Measurements from ENCODE around the gene NDUFAB1. TPM values are rescaled to one million over a fixed set of nuclear protein-coding genes. Genes with fewer than 3 reads are reported as not detected.

The NDUFAB1 gene
- total RNA-seq, 1 experiment from 2014 or later = 166 TPM

GRCh38 chr16:23534868-23535860 lies 61.0 kb downstream of the NDUFAB1 start (continued):
- TF ChIP-seq CTCF (IDR thresholded peaks at IDR 0.05) = no peak

- ATAC-seq (no peak), DNase-seq (ENCODE audit: low read depth, low spot score) (no peak)
- no TSS peak for BruUV-seq (replicated peaks)
- peaks cover 17% of the 10 kb centered on the region for H3K36me3 ChIP-seq (ENCODE audit: control insufficient read depth, insufficient read depth, low read length)
- H3K4me1 ChIP-seq (ENCODE audit: control insufficient read depth, insufficient read depth, low read length) = no peaks in the 10 kb centered on the region
- intact Hi-C loops (cut with micrococcal nuclease; ENCODE audit: unreplicated experiment) (no loop called here), in situ Hi-C loops (cut with HindIII; ENCODE audit: low pct_unique_long_range_greater_than_20kb, low sequenced_read_pairs) (no loop called here)
- no peak overlapping the region for H3K4me3 ChIP-seq (ENCODE audit: low read depth in 2 of 2, low read length in 2 of 2)
- ChIA-PET POLR2A (no interaction called here), CTCF (no interaction called here)
- TF ChIP-seq TCF7L2 (IDR thresholded peaks at IDR 0.05; ENCODE audit: low read depth, low read length) (no peak), POLR2AphosphoS5 (IDR thresholded peaks at IDR 0.05; ENCODE audit: low read depth, low read length) (no peak), REST (IDR thresholded peaks at IDR 0.05; ENCODE audit: insufficient read depth in 1 of 2, low read depth in 2 of 2, low read length in 1 of 2) (no peak), CTCF (IDR thresholded peaks at IDR 0.05) (no peak), SIN3A (IDR thresholded peaks at IDR 0.05; ENCODE audit: borderline replicate concordance, insufficient read depth, low read depth, low read length) (no peak)
- no peaks in the 10 kb centered on the region for H3K27me3 ChIP-seq (ENCODE audit: control insufficient read depth, insufficient read depth, low read length)
- H3K27ac ChIP-seq (ENCODE audit: low read length) = no peak overlapping the region
- H3K9me3 ChIP-seq (ENCODE audit: control insufficient read depth, insufficient read depth, low read depth, low read length) = no peaks in the 10 kb centered on the region
Observed at GRCh38 chr16:23532448-23532847, 63.7 kb downstream of the NDUFAB1 start.

Other genes with a start within 250 kb of the NDUFAB1 start
- gene COG7, start 143.1 kb downstream of the NDUFAB1 start, total RNA-seq (2021; ENCODE audit: unreplicated experiment) = 25.3 TPM
- gene GGA2, start 85.8 kb downstream of the NDUFAB1 start, total RNA-seq (2021; ENCODE audit: unreplicated experiment) = 100 TPM
- gene EARS2, start 39.0 kb downstream of the NDUFAB1 start, total RNA-seq (2021; ENCODE audit: unreplicated experiment) = 31.3 TPM
- 102 TPM for gene UBFD1, start 38.6 kb downstream of the NDUFAB1 start, total RNA-seq (2021; ENCODE audit: unreplicated experiment)
- gene PALB2, start 45.0 kb upstream of the NDUFAB1 start, total RNA-seq (2021; ENCODE audit: unreplicated experiment) = 21.7 TPM
- 72.9 TPM for gene DCTN5, start 45.1 kb upstream of the NDUFAB1 start, total RNA-seq (2021; ENCODE audit: unreplicated experiment)
- gene PLK1, start 82.6 kb upstream of the NDUFAB1 start, total RNA-seq (2021; ENCODE audit: unreplicated experiment) = 94.8 TPM
- not detected for gene ERN2, start 116.9 kb upstream of the NDUFAB1 start, total RNA-seq (2021; ENCODE audit: unreplicated experiment)
- gene CHP2, start 158.7 kb upstream of the NDUFAB1 start, total RNA-seq (2021; ENCODE audit: unreplicated experiment) = not detected
- 0.41 TPM for gene PRKCB, start 239.7 kb upstream of the NDUFAB1 start, total RNA-seq (2021; ENCODE audit: unreplicated experiment)

Data from Panc1 (cell line).